ENCODE measurements around the gene CPTP. TPM values are rescaled to one million over a fixed set of nuclear protein-coding genes. Genes with fewer than 3 reads are reported as not detected.

CPTP gene
- total and polyA plus RNA-seq, 4 donors: 7.9 to 45.1 (median 22.5) TPM

GRCh38 chr1:1311107-1312104 lies 13.2 kb upstream of the CPTP start:
- no peak for TF ChIP-seq TAF1 (conservative IDR thresholded peaks at IDR 0.05)
- no peak for TF ChIP-seq NR2F2 (IDR thresholded peaks at IDR 0.05)
- WGBS: 92% methylated on average over 22 of the region's 22 CpGs
- peaks cover 7 to 24% (median 16%) of the 10 kb centered on the region in 4 donors for H3K4me1 ChIP-seq (ENCODE audit: control insufficient read depth in 4 of 4, insufficient read depth in 4 of 4, low read length in 3 of 4)
- H3K27ac ChIP-seq (ENCODE audit: low read depth in 1 of 2, low read length in 2 of 2): no peak overlapping the region
- no peak for DNase-seq (ENCODE audit: low spot score)
- no peaks in the 10 kb centered on the region for H3K9me3 ChIP-seq (ENCODE audit: control insufficient read depth in 4 of 4, low read length in 3 of 4)
- no peak overlapping the region for H3K4me3 ChIP-seq (ENCODE audit: low read depth in 1 of 3, low read length in 3 of 3)
- H3K27me3 ChIP-seq (ENCODE audit: control insufficient read depth in 4 of 4, insufficient read depth in 4 of 4, low read length in 3 of 4): no peaks in the 10 kb centered on the region
- peaks cover 3 to 38% (median 18%) of the 10 kb centered on the region in 4 donors for H3K36me3 ChIP-seq (ENCODE audit: control insufficient read depth in 4 of 4, insufficient read depth in 3 of 4, low read depth in 1 of 4, low read length in 3 of 4)
- H3K9ac ChIP-seq (ENCODE audit: low read depth in 1 of 2, low read length in 2 of 2): no peak overlapping the region

GRCh38 chr1:1312450-1313314 lies 11.9 kb upstream of the CPTP start:
- no peak overlapping the region for H3K4me3 ChIP-seq (ENCODE audit: low read depth in 1 of 3, low read length in 3 of 3)
- no peaks in the 10 kb centered on the region for H3K9me3 ChIP-seq (ENCODE audit: control insufficient read depth in 4 of 4, low read length in 3 of 4)
- no peak for TF ChIP-seq FOXA1 (IDR thresholded peaks at IDR 0.05)
- TF ChIP-seq EGR1 (IDR thresholded peaks at IDR 0.05; ENCODE audit: low read depth in 2 of 2): no peak
- no peak for TF ChIP-seq SP1 (IDR thresholded peaks at IDR 0.05)
- no peak for TF ChIP-seq TAF1 (conservative IDR thresholded peaks at IDR 0.05)
- no peak for TF ChIP-seq RAD21 (IDR thresholded peaks at IDR 0.05)
- no peak for TF ChIP-seq GABPA (IDR thresholded peaks at IDR 0.05 in 1 of 2, conservative IDR thresholded peaks at IDR 0.05 in 1 of 2)
- TF ChIP-seq NR2F2 (IDR thresholded peaks at IDR 0.05): no peak
- TF ChIP-seq HNF4A (conservative IDR thresholded peaks at IDR 0.05): no peak
- no peak for TF ChIP-seq FOXA2 (IDR thresholded peaks at IDR 0.05)
- TF ChIP-seq, protein P1, sequence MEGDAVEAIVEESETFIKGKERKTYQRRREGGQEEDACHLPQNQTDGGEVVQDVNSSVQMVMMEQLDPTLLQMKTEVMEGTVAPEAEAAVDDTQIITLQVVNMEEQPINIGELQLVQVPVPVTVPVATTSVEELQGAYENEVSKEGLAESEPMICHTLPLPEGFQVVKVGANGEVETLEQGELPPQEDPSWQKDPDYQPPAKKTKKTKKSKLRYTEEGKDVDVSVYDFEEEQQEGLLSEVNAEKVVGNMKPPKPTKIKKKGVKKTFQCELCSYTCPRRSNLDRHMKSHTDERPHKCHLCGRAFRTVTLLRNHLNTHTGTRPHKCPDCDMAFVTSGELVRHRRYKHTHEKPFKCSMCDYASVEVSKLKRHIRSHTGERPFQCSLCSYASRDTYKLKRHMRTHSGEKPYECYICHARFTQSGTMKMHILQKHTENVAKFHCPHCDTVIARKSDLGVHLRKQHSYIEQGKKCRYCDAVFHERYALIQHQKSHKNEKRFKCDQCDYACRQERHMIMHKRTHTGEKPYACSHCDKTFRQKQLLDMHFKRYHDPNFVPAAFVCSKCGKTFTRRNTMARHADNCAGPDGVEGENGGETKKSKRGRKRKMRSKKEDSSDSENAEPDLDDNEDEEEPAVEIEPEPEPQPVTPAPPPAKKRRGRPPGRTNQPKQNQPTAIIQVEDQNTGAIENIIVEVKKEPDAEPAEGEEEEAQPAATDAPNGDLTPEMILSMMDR (IDR thresholded peaks at IDR 0.05; ENCODE audit: low read depth, low read length, missing input control): no peak
- no peak for TF ChIP-seq RXRA (IDR thresholded peaks at IDR 0.05)
- TF ChIP-seq HNF4G (IDR thresholded peaks at IDR 0.05): no peak
- TF ChIP-seq YY1 (IDR thresholded peaks at IDR 0.05): no peak
- TF ChIP-seq, protein P2, sequence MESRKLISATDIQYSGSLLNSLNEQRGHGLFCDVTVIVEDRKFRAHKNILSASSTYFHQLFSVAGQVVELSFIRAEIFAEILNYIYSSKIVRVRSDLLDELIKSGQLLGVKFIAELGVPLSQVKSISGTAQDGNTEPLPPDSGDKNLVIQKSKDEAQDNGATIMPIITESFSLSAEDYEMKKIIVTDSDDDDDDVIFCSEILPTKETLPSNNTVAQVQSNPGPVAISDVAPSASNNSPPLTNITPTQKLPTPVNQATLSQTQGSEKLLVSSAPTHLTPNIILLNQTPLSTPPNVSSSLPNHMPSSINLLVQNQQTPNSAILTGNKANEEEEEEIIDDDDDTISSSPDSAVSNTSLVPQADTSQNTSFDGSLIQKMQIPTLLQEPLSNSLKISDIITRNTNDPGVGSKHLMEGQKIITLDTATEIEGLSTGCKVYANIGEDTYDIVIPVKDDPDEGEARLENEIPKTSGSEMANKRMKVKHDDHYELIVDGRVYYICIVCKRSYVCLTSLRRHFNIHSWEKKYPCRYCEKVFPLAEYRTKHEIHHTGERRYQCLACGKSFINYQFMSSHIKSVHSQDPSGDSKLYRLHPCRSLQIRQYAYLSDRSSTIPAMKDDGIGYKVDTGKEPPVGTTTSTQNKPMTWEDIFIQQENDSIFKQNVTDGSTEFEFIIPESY (IDR thresholded peaks at IDR 0.05): no peak
- no peak for TF ChIP-seq ATF3 (IDR thresholded peaks at IDR 0.05)
- no peak for TF ChIP-seq JUND (IDR thresholded peaks at IDR 0.05)
- WGBS: 94% methylated on average over 49 of the region's 49 CpGs
- H3K4me1 ChIP-seq (ENCODE audit: control insufficient read depth in 4 of 4, insufficient read depth in 4 of 4, low read length in 3 of 4): peaks cover 2 to 14% (median 9%) of the 10 kb centered on the region in 4 donors
- no peak for DNase-seq (ENCODE audit: low spot score)
- no peak overlapping the region for H3K27ac ChIP-seq (ENCODE audit: low read depth in 1 of 2, low read length in 2 of 2)
- peaks cover 3 to 38% (median 19%) of the 10 kb centered on the region in 4 donors for H3K36me3 ChIP-seq (ENCODE audit: control insufficient read depth in 4 of 4, insufficient read depth in 3 of 4, low read depth in 1 of 4, low read length in 3 of 4)
- no peaks in the 10 kb centered on the region for H3K27me3 ChIP-seq (ENCODE audit: control insufficient read depth in 4 of 4, insufficient read depth in 4 of 4, low read length in 3 of 4)
- H3K9ac ChIP-seq (ENCODE audit: low read depth in 1 of 2, low read length in 2 of 2): no peak overlapping the region
